GM21737 (cell line): ENCODE results near the gene C20orf144.

Experiments used
- ATAC-seq: cut with Tn5 transposase; IDR thresholded peaks from one replicate; pipeline ENCODE4 v1.9.1; 2021; ENCODE audit warnings: mild to moderate bottlenecking, moderate library complexity; ENCODE audit not compliant: unreplicated experiment

C20orf144 gene

DNA sequence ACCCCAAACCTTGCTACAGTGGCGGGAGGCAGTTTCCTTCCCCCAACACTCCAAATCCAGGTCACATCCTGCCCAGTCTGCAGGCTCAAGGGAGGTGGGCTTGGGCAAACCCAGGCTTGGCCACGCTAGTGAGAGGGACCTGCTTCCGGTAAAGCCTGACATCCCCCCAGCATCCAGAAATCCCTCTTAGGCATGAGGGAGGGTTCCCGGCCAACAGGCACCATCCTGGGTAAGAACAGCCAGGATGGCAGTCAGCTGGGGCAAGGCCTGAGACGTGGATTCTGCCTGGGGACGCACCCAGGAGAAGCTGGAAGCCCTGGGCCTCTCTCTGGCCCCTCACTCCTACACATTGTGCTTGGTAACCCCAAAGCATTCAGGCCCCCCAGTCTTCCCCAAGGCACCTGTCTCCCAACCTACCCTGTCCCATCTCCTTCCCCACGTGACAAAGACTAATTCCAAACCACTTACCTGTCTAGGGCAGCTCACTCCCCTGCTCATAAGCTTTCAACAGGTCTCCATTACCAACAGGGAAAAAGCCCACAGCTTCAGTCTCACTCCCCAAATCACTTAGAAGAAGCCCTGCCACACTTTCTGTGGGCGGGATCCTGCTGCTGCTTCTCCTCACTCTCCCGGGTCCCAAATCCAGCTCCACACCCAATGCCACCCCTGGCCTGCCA, 2.1 kb downstream of the C20orf144 start:
- ATAC-seq: no peak

DNA sequence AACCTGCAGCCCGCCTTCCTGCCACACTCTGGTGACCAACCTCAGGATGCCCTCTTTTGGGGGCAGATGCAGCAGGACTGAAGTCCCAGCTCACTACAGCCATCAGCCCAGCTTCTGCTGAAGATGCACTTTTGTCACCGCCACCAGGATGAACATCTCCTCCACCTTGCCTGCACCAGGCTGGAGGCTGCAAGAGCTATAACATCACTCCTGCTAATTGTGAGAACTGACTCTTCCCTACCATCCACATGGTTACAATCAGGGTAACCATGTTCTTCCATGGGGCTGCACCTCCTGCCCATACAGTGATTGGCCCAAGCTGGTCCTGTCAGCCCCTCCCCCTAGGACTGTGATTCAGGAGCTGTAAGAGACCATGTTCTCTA, 2.6 kb downstream of the C20orf144 start:
- ATAC-seq: no peak

DNA sequence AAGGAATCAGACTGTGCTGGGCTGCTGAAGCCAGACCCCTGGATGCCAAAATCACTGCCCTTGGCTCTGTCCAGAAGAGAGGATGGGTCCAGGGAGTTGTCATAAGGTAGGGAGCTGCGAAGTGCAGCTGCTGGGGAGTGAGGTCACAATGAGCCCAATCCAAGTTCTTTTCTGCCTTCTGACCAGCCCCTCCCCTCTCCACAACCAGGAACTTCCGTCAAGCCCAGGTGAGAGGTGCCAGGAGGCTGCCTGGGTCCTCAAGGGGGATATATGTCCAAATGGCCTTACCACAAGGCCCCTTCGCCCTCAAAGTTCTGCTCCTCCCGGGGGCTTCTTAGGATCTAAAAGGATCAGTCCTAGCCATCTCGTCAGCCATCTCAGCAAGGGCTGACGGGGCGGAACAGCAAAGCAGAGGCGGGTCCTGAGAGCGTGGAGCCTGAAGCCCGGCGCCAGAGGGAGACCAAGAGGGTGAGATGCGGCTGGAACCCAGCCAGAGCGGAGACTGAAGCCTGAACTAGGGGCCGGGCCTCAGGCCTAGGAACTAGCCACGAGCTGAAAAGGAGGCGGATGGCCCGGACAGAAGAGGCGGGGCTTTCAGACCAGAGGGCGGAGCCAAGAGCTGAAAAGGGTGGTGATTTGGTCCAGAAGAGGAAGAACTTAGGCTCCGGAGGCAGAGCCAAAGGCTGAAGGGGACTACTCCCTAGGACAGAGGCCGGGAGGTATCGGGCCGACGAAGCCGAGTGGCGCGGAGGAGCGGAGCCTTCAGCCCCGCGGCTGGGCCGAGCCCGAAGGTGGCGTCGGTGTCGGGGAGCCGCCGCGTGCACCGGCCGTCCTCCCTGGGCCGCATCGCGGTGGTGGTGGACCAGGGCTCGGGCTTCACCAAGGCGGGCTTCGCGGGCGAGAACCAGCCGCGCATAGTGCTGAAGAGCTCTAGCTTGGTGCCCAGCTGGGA, 4.4 kb downstream of the C20orf144 start, which contains the start of gene ACTL10:
TSS of gene ACTL10 (plus strand) at position 651 of the 952 bp plus-strand sequence. CDS start 555 bp downstream, outside the sequence.
- ATAC-seq: peak; percentile 51

DNA sequence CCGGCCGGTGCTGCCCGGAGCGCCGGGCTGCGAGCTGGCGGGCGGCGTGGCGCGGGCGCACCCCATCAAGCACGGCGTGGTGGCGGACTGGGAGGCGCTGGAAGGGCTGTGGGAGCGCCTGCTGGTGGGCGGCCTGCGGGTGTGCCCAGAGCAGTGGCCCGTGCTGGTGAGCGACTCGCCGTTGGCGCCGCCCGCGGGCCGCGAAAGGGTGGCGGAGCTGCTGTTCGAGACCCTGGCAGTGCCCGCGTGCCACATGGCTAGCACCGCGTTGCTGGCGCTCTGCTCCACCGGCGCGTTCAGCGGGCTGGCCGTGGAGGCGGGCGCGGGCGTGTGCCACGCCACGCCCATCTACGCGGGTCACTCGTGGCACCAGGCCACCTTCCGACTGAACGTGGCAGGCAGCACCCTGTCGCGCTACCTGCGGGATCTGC, 5.1 kb downstream of the C20orf144 start:
- ATAC-seq: peak; percentile 8

- ATAC-seq: peak; percentile 29
Measured at GRCh38 chr20:33667676-33668465, 5.7 kb downstream of the C20orf144 start.

DNA sequence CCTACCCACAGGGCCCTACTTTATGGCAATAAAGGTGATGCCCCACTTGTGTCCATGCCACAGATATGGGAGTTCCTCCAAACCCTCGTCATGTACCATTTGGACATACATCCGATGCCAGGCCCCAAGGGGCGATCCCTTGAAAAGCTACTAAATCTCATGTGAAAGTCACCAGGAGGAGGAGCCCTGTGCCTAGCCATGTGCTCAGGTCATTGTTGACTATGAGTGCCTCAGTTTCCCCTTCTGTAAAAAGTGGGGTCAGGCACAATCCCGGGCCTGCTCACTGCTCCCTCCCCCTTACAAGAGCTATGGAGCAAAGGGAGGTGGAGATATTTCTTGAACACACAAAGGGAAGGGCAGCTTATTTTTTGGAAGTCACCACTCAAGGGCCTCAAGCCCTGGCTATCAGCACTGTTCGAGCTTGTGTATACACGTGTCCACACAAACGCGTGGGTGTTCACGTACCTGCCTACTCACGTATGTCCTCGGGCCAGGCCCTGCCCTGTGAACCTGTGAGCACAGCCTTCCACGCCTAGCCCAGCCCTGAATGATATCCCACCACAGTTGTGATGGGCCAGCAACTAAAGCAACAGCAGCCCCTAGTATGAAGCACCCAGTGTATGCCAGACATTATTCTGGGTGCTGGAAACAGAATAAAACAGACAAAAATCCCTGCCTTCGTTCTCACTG, 6.5 kb downstream of the C20orf144 start:
- no peak for ATAC-seq

GRCh38 chr20:33669224-33669623, 7.1 kb downstream of the C20orf144 start:
- ATAC-seq: no peak

DNA sequence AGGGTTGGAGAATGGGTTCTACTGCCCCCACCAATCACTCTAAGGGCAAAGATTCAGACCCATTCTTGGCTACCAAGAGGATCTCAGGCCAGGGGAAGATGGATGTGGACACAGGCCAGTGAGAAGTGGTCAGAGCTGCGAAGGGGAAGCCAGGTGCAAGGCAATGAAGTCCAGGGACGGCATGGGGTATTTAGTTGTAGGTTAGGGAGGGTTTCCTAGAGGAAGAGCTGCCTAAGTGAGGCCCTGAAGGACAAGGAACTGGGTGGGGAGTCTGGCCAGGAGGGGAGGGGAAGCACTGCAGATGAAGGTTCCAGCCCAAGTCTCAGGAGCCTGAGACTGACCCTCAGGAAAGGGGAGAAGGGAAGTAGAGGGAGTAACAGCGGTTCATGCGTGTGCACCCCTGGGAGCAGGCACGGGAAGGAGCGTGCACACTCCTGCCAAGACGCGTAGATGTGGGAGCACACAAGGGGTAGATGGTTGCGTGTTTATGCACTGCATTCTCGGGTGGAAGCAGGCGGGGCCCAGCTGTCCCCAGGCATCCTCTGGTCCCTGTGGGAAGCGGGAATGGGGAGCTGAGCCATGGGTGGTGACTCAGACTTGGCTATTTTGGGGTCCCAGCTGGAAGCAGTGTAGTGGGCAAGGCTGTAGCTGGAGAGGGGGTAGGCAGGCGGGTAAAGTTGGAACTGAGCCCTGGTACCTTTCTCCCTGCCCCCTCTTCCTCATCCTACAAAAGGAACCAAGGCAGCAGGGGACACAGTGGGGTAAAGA, 7.9 kb downstream of the C20orf144 start:
- ATAC-seq: no peak

DNA sequence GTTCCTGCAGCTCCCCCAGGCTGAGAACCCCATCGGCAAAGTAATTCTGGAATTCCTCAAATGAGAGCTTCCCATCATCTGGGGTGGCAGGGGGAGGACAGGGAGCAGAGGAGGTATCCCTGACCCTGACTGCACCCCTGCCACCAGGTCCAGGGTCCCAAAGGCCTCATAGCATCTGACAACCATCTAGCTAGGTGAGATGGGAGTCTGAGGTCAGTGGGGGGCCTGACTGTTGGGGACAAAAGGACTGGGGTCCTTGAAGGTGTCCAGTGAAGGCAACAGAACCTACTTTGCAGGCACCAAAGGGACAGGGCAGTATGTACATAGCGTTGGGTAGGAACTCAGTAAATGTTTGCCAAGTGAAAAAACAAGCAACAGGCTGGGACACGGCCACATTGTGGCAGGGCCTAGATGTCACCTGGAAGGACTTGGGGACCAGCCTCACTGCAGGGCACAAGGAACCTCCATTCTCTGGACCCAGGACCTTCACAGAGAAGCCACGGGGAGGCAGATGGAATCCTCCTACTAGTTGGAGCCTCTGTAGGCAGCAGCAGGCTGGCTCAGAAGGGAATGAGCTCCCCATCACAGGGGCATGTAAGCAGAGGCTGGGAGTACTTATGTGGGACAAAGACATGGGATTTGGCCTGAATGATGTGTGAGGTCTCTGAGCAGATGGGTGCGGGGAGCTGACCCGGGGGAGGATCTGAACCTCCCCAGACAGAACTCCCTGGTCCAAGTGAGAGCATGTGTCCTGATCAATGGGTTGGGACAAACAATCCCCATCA, 8.8 kb downstream of the C20orf144 start:
- no peak for ATAC-seq

DNA sequence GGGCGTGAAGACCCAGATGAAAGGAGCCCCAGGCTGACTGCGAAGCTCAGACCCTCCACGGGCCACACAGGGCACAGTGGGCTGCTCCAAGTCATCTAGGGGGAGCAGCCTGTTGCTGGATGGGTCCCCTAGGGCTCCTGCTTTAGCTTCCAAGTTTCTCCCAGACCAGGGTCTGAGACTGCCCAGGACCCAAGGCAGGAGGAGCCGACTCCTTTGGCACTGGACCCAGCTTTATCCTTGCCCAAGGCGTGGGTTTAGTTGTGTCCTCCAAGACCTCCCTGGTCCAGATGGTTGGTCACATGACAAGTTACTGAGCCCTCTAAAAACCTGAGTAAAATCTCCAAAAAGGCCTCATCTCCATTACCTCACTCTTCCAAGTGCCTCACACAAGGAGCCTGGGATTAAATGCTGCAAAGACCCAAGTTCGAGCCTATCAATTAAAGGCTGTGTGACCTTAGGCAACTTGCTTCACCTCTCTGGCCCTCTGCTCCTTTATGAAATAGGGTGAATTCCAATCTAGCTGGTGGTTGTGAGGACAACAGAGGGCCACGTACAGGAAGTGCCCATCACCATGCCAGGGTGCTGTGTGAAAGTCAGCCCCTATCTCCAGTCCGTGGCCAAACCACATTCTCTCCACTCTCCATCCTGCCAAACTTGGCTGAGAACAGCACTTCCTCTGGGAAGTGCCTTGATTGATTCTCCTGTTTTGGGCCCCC, 9.6 kb downstream of the C20orf144 start:
- ATAC-seq: no peak

GRCh38 chr20:33672426-33673113, 10.4 kb downstream of the C20orf144 start:
- no peak for ATAC-seq

- ATAC-seq: no peak
Measured at GRCh38 chr20:33673114-33673409, 10.9 kb downstream of the C20orf144 start.

- ATAC-seq: peak; percentile 28
Measured at GRCh38 chr20:33673410-33674293, 11.5 kb downstream of the C20orf144 start.

DNA sequence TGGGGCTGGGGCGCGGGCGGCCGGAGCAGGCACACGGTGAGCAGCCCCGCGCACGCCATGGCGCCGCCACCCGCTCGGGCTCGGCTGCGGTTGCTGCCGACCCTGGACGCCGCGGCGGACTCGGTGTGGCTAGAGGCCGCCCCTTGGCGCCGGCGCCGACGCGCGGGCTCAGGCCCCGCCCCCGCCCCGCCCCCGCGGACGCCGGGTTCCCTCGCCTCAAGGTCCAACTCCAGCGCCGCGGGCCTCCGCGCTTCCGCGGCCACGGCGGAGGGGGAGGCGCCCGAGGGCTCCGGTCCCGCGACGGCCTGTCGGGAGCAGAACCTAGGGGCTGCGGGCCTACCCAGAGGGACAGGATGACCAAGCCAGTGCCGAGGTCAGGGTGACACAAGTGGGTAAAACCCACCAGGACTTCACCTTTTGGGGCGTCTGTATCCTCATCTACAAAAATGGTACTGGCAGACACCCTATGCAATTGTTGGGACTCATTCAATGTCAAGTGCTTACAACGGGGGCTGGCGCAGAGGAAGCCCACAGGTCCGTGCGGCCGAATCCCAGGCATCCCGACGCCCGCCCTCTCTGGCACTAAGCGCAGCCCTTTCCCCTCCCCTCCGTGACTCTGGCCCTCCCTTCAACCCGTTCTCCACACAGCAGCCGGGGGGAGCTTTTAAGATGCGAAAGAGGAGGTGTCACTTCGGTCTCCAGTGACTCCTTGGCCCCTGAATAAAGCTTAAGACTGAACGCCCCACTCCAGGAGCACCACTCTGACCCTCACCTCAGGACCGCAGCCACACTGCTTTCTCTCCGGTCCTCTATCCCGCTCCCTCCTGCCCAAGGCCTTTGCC, 12.4 kb downstream of the C20orf144 start, which contains the start of gene NECAB3:
TSS of gene NECAB3 (minus strand) at position 135 of the 842 bp plus-strand sequence. CDS start at position 59, 76 bp downstream.
- peak; percentile 57 for ATAC-seq

GRCh38 chr20:33675136-33675959, 13.2 kb downstream of the C20orf144 start:
- ATAC-seq: no peak
